Activated naive CD8-positive, alpha-beta T cell treated with anti-CD3 and anti-CD28 coated beads for 36 hours (primary cell): ENCODE measurements around the gene COPE. TPM values are rescaled to one million over a fixed set of nuclear protein-coding genes. Genes with fewer than 3 reads are reported as not detected.

Experiments
- DNase-seq: peaks from one replicate; pipeline ENCODE4 v3.0.0; 2021
- H3K27ac Mint-ChIP-seq: one replicate; pipeline ENCODE4 v1.8.0; 2022; ENCODE audit warnings: mild to moderate bottlenecking, moderate library complexity, mixed read lengths
- H3K27me3 Mint-ChIP-seq: one replicate; pipeline ENCODE4 v1.8.0; 2022; ENCODE audit warnings: mild to moderate bottlenecking, mixed read lengths
- H3K36me3 Mint-ChIP-seq: one replicate; pipeline ENCODE4 v1.8.0; 2021; ENCODE audit warnings: mild to moderate bottlenecking, mixed read lengths
- H3K4me1 Mint-ChIP-seq: one replicate; pipeline ENCODE4 v1.8.0; 2021; ENCODE audit warnings: mixed read lengths
- H3K4me3 Mint-ChIP-seq: one replicate; pipeline ENCODE4 v1.8.0; 2022; ENCODE audit warnings: mild to moderate bottlenecking, moderate library complexity, mixed read lengths
- H3K9me3 Mint-ChIP-seq: one replicate; pipeline ENCODE4 v1.8.0; 2022; ENCODE audit warnings: mixed read lengths
- total RNA-seq, 2 experiments: library from RNA; stranded (reverse); gene quantifications; one replicate each; pipeline ENCODE4 v1.2.3, GENCODE V29; 2021

The COPE gene
- total RNA-seq, 2 experiments from 2014 or later = 169 to 174 TPM

GRCh38 chr19:18946918-18947317 is 27.7 kb upstream of the COPE start:
- H3K4me1 Mint-ChIP-seq = no peaks in the 10 kb centered on the region
- no peaks in the 10 kb centered on the region for H3K9me3 Mint-ChIP-seq
- no peaks in the 10 kb centered on the region for H3K36me3 Mint-ChIP-seq
- H3K27ac Mint-ChIP-seq = no peak overlapping the region
- no peak overlapping the region for H3K4me3 Mint-ChIP-seq
- H3K27me3 Mint-ChIP-seq = peaks cover 16% of the 10 kb centered on the region
- no peak for DNase-seq

DNA sequence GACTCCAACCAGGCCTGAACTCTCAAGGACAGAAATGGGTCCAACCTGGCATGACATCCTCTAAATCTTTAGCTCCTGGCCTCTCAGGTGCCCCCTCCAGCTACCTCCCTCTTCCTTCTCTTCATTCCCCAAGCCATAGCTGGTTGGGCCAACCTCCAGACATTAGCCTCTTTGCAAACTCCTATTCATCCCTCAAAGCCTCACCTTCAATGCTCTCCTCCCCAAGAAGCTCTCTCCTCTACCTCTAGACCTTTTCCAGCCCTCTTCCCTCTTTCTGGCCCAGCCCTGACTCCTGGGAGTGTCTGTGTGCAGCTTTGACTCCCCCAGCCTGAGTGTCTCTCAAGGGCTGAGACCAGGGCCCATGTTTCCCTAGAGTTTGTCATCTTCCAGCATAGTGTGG is 27.1 kb upstream of the COPE start:
- Mint-ChIP-seq H3K27me3 (peaks cover 22% of the 10 kb centered on the region), H3K9me3 (no peaks in the 10 kb centered on the region), H3K27ac (no peak overlapping the region), H3K36me3 (no peaks in the 10 kb centered on the region), H3K4me1 (no peaks in the 10 kb centered on the region), H3K4me3 (no peak overlapping the region)
- no peak for DNase-seq

DNA sequence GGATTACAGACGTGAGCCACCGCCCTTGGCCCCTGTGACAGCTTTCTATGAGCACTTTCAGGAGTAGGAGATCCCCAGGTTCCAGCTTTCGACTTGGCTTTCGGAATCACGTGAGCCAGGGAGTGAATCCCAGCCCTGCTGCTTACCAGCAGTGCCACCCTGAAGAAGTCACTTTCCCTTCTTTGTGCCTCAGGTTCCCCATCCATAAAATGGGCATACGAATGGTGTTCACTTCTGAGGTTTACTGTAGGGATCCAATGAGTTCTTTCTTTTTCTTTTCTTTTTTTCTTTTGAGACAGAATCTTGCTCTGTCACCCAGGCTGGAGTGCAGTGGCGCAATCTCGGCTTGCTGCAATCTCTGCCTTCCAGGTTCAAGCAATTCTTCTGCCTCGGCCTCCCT is 26.1 kb upstream of the COPE start:
- peaks cover 2% of the 10 kb centered on the region for H3K4me1 Mint-ChIP-seq
- H3K9me3 Mint-ChIP-seq = no peaks in the 10 kb centered on the region
- no peak overlapping the region for H3K4me3 Mint-ChIP-seq
- H3K36me3 Mint-ChIP-seq = no peaks in the 10 kb centered on the region
- H3K27ac Mint-ChIP-seq = no peak overlapping the region
- no peak for DNase-seq
- H3K27me3 Mint-ChIP-seq = peaks cover 28% of the 10 kb centered on the region

DNA sequence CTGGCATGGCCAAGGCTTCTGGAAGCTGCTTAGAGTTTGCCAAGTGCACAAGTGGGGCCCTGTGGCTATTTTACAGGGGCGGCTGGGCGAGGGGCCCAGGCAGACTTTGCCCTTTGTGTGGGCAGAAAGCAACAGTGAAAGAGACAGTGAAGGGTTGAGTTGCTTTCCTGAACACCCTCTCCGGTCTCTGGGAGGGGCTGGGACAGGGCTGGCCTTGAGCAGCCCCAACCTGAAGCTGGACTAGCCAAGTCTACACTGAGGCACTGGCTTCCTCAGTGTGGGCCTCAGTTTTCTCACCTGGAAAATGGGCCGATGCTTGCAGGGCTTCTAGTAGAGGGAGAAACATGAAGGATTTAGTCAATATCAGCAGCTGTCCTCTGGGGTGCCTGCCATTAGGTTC is 24.3 kb upstream of the COPE start:
- peaks cover 5% of the 10 kb centered on the region for H3K4me1 Mint-ChIP-seq
- H3K27ac Mint-ChIP-seq = no peak overlapping the region
- no peak overlapping the region for H3K4me3 Mint-ChIP-seq
- H3K36me3 Mint-ChIP-seq = no peaks in the 10 kb centered on the region
- peaks cover 43% of the 10 kb centered on the region for H3K27me3 Mint-ChIP-seq
- DNase-seq = no peak
- H3K9me3 Mint-ChIP-seq = no peaks in the 10 kb centered on the region

DNA sequence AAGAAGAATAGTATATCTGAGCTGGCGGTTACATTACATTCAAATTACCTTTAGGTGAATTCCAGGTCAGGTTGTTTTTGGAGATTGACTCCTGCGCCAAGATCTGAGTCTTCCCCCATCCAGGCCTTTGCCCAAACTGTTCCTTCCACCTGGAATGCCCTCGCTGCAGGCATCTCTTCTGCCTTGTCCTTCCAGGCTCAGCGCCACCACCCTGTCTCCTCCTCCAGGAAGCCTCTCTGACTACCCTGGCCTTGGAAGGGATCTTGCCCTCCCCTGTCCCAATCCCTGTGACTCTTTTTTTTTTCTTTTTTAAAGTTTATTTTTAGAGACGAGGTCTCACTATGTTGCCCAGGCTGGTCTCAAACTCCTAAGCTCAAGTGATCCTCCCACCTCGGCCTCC is 23.5 kb upstream of the COPE start:
- no peak for DNase-seq
- no peak overlapping the region for H3K4me3 Mint-ChIP-seq
- no peak overlapping the region for H3K27ac Mint-ChIP-seq
- no peaks in the 10 kb centered on the region for H3K9me3 Mint-ChIP-seq
- peaks cover 43% of the 10 kb centered on the region for H3K27me3 Mint-ChIP-seq
- H3K4me1 Mint-ChIP-seq = peaks cover 5% of the 10 kb centered on the region
- no peaks in the 10 kb centered on the region for H3K36me3 Mint-ChIP-seq

DNA sequence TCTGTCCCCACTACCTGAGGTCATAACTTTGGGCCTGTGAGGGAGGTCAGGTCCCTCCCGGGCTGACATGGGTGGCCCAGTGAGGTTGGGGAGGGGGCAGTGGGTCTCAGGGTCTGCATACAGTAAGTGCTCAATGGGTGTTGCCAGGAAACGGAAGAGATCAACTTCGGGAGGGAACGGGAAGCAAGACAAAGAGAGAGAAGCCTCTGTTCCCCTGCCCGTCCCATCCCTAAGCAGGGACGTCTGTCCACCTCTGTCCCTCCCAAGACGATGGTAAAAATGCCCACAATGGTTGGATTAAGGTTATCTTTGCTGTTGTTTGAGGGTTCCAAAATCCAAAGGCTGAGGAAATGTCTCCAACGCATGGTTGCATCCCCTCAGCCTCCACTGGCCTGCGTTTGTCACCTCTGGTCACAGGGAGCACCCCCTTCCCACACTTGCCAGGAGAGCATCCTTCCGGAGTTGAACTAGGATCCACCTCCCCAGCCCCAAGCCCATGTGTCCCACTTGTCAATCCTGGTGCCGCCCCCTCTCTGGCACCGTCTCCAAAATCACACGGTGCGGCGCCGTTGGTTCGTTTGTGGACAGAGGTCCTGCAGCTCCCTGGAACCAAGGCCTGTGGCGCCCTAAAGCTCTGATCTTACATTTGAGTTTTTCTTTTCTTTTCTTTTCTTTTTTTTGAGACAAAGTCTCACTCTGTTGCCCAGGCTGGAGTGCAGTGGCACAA is 22.6 kb upstream of the COPE start:
- H3K9me3 Mint-ChIP-seq = no peaks in the 10 kb centered on the region
- no peak overlapping the region for H3K4me3 Mint-ChIP-seq
- H3K27me3 Mint-ChIP-seq = peaks cover 49% of the 10 kb centered on the region
- H3K27ac Mint-ChIP-seq = no peak overlapping the region
- no peak for DNase-seq
- peaks cover 5% of the 10 kb centered on the region for H3K4me1 Mint-ChIP-seq
- H3K36me3 Mint-ChIP-seq = no peaks in the 10 kb centered on the region

DNA sequence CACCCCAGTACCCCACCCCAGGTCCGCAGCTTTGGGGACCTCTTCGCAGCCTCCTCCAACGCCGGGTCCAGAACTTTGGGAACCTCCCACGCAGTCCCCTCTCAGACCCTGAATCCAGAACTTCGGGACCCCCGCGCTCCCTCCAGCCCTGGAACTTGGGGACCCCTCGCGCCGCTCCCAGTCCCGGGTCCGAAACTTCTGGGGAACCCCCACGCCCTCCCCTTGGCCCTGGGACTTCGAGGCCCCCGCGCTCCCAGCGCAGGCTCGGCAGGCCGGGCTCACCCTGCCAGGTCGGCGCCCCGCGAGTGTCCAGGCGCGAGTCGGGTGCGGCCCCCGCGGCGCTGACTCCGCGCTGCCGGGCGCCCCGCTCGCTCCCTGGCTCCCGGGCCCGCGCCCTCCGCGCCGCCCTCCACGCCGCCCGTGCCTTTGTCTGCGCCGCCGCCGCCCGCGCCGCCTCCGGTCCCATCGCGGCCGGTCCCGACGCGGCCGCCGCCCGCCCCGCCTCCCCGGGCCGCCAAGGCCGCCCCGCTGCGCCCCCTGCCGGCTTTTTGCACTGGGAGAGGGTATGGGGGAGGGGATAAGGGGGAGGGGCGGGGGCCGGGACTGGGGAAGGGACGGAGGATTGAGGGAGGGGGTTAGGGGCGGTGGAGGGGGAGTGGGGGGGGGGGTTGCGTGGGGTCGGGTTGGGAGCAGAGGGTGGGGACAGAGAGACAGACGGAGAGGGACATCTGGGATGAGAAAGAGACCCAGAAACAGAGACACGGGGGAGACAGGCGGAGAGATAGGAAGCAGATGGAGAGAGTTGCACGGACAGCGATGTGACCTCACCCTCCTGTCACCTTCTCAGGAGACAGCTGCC is 21.8 kb upstream of the COPE start, which contains the start of gene HOMER3:
Gene HOMER3 (minus strand): TSS at position 449 of the 859 bp plus-strand sequence. CDS start 2,235 bp downstream, outside the sequence.
- peak; percentile 76 for DNase-seq
- H3K4me3 Mint-ChIP-seq = peak within 1 kb of the TSS; percentile 55
- no peaks in the 10 kb centered on the region for H3K36me3 Mint-ChIP-seq
- peaks cover 44% of the 10 kb centered on the region for H3K27me3 Mint-ChIP-seq
- peaks cover 5% of the 10 kb centered on the region for H3K4me1 Mint-ChIP-seq
- H3K9me3 Mint-ChIP-seq = no peaks in the 10 kb centered on the region
- H3K27ac Mint-ChIP-seq = no peak within 1 kb of the TSS

- DNase-seq = peak; percentile 11
Observed at GRCh38 chr19:18939922-18940768, 21.0 kb upstream of the COPE start.

DNA sequence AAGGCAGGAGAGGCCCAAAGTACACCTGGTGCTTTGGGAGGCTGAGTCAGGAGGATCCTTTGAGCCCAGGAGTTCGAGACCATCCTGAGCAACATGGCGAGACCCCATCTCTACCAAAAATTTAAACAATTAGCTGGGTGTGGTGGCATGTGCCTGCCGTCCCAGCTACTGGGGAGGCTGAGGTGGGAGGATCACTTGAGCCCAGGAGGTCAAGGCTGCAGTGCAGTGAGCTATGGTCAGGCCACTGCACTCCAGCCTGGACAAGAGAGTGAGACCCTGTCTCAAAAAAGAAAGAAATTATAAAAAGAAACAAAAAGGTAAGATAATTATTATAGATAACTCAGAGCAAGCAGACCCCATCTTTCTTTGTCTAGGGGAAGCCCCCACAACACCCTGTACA is 20.0 kb upstream of the COPE start:
- no peak for DNase-seq
- Mint-ChIP-seq H3K36me3 (no peaks in the 10 kb centered on the region), H3K4me3 (no peak overlapping the region), H3K4me1 (peaks cover 5% of the 10 kb centered on the region), H3K27me3 (peaks cover 53% of the 10 kb centered on the region), H3K27ac (no peak overlapping the region), H3K9me3 (no peaks in the 10 kb centered on the region)

More at GRCh38 chr19:18939922-18940768, 21.0 kb upstream of the COPE start:
- Mint-ChIP-seq H3K27me3 (peaks cover 46% of the 10 kb centered on the region), H3K4me3 (peak overlapping the region; percentile 59), H3K36me3 (no peaks in the 10 kb centered on the region), H3K9me3 (no peaks in the 10 kb centered on the region), H3K27ac (no peak overlapping the region), H3K4me1 (peaks cover 5% of the 10 kb centered on the region)

DNA sequence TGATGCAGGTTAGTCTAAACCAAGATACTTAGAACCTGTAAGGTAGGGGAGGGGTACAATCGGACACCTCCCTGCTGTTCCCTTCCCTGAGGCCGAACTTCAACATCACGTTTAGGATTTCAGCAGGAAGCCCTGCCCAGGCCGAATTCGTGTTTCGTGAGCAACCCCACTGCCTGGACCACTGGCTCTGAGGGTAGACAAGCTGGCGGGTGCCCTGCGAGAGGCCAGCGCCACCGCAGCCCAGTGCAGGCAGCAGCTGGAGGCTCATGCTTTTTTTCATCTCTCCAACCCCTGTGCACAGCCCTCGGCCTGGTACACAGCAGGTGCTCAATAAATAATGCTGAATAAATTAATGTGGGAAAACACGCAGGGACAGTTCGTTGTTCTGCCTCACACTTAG is 14.1 kb upstream of the COPE start:
- no peak for DNase-seq
- no peak overlapping the region for H3K4me3 Mint-ChIP-seq
- peaks cover 30% of the 10 kb centered on the region for H3K27me3 Mint-ChIP-seq
- no peaks in the 10 kb centered on the region for H3K36me3 Mint-ChIP-seq
- no peak overlapping the region for H3K27ac Mint-ChIP-seq
- peaks cover 2% of the 10 kb centered on the region for H3K4me1 Mint-ChIP-seq
- H3K9me3 Mint-ChIP-seq = no peaks in the 10 kb centered on the region

- H3K9me3 Mint-ChIP-seq = no peaks in the 10 kb centered on the region
- no peak overlapping the region for H3K27ac Mint-ChIP-seq
- peak overlapping the region; percentile 75 for H3K4me3 Mint-ChIP-seq
- H3K27me3 Mint-ChIP-seq = peaks cover 28% of the 10 kb centered on the region
- peak; percentile 81 for DNase-seq
- peaks cover 2% of the 10 kb centered on the region for H3K4me1 Mint-ChIP-seq
- no peaks in the 10 kb centered on the region for H3K36me3 Mint-ChIP-seq
Observed at GRCh38 chr19:18932216-18932841, 13.1 kb upstream of the COPE start.

- Mint-ChIP-seq H3K36me3 (peaks cover 2% of the 10 kb centered on the region), H3K9me3 (no peaks in the 10 kb centered on the region), H3K4me1 (peaks cover 2% of the 10 kb centered on the region), H3K27me3 (peaks cover 24% of the 10 kb centered on the region), H3K4me3 (no peak overlapping the region), H3K27ac (no peak overlapping the region)
- DNase-seq = no peak
Observed at GRCh38 chr19:18931316-18932162, 12.4 kb upstream of the COPE start.

- H3K27me3 Mint-ChIP-seq = peaks cover 16% of the 10 kb centered on the region
- H3K4me3 Mint-ChIP-seq = no peak overlapping the region
- no peak for DNase-seq
- no peak overlapping the region for H3K27ac Mint-ChIP-seq
- no peaks in the 10 kb centered on the region for H3K9me3 Mint-ChIP-seq
- H3K36me3 Mint-ChIP-seq = peaks cover 11% of the 10 kb centered on the region
- peaks cover 2% of the 10 kb centered on the region for H3K4me1 Mint-ChIP-seq
Observed at GRCh38 chr19:18929311-18929710, 10.1 kb upstream of the COPE start.
